ENCODE data around the gene CCDC27.

DNA sequence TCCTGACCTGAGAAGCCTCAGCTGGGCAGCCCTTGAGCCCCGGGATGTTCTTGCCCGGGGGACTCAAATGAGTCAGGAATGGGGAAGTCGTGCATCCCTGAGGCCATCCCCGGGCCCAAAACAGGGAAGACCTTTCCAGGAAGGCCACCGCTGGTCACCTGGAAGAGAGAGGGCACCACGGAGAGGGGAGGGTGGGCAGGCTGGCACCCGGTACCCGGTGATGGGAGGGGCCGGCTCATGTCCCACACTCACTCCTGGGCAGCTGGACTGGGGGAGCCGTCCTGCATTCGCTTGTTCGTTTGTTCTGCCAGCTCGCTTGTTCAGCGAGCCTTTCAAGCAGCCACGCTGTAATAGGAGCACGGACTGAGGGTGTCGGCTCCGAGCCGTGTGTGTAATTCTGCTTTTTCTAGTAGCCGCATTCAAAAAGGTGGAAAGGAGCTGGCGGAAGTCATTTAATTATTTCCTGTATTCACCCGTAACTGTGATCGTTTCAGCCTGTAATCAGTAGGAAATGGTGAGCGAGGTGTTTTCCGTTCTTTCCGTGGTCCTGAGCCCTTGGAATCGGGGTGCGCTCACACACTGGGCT lies 48.4 kb upstream of the CCDC27 start:
- TF ChIP-seq ZNF384 (IDR thresholded peaks at IDR 0.05) (no peak), L3MBTL2 (conservative IDR thresholded peaks at IDR 0.05) (no peak), ARNT (IDR thresholded peaks at IDR 0.05) (no peak), BHLHE40 (IDR thresholded peaks at IDR 0.05; ENCODE audit: borderline replicate concordance) (no peak), FOXM1 (IDR thresholded peaks at IDR 0.05; ENCODE audit: borderline replicate concordance) (no peak), SUZ12 (IDR thresholded peaks at IDR 0.05) (no peak), SP1 (IDR thresholded peaks at IDR 0.05) (no peak), TARDBP (IDR thresholded peaks at IDR 0.05) (no peak), HDGF (IDR thresholded peaks at IDR 0.05; ENCODE audit: borderline replicate concordance) (no peak)
